GM12891 (cell line): ENCODE results near the gene UNK.

Source experiments
- POLR2A ChIP-seq: IDR thresholded peaks from 2 replicates; pipeline ENCODE4 v1.6.1; 2011; ENCODE audit warnings: low read depth, low read length, control low read depth
- TAF1 ChIP-seq: IDR thresholded peaks from 2 replicates; pipeline ENCODE4 v1.6.1; 2011; ENCODE audit warnings: low read depth, low read length, control low read depth

GRCh38 chr17:75815399-75815798 is 30.8 kb downstream of the UNK start:
- no peak for TF ChIP-seq POLR2A
- TF ChIP-seq TAF1 = no peak
